DLD1 (cell line): ENCODE data around the gene SPTBN1.
"Not testable (repeated sequence)": the region's sequence is repeated elsewhere in the genome, so short reads cannot be mapped to it uniquely, and the experiment has no call there.

Experiments
- in situ Hi-C: cut with HindIII; loops from 2 replicates; pipeline ENCODE4 v1.10.0; 2017; ENCODE audit warnings: low sequenced_read_pairs

The SPTBN1 gene

GRCh38 chr2:54499661-54500060 is 43.5 kb downstream of the SPTBN1 start:
- in situ Hi-C loops: no loop called here

DNA sequence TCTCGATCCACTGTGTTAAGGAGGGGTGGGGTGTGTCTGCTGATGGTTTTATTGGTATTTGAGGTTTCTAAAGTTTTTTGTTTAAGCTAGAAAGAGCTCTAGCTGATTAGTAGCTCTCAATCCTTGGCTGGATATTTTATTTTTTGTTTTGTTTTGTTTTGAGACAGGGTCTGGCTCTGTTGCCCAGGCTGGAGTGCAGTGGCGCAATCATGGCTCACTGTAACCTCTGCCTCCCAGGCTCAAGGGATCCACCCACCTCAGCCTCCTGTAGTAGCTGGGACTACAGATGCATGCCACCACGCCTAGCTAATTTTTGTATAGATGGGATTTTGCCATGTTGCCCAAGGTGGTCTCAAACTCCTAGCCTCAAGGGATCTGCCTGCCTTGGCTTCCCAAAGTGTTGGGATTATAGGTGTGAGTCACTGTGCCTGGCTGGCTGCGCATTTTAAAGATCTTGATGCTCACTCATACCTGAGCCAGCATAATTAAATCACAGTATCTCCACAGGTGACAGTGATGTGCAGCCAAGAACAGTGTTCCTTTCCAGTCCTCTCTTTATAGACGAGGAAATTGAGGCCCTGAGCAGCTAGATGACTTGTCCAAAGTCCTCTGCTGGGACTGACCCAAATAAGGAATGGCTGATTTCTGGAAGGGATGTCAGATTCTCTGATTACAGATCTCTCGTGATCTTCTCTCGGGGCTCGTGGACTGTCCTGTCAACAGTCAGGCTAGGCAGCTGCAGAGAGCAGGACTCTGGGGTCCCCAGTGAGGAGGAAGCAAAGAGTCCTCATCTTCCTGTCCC is 44.5 kb downstream of the SPTBN1 start:
- in situ Hi-C loops: no loop called here

DNA sequence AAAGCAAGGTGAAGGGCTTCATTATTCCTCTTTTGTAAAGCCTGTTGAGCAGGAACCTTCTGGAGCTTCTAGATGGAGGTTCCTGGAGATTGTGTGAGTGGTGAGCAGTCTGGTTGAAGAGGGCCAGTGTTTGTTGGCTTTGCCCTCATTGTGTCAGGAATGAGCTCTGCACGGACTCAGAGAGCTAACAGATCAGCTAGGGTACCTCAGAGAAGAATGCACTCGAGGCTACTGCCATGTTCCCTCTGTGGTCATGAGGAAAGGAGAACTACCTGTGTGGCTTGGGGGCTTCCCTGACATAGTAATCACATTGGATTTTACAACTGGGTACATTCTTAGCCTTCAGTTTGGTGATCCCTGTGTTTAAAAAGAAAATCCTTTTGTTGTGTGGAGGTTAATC is 46.6 kb downstream of the SPTBN1 start:
- in situ Hi-C loops: no loop called here

DNA sequence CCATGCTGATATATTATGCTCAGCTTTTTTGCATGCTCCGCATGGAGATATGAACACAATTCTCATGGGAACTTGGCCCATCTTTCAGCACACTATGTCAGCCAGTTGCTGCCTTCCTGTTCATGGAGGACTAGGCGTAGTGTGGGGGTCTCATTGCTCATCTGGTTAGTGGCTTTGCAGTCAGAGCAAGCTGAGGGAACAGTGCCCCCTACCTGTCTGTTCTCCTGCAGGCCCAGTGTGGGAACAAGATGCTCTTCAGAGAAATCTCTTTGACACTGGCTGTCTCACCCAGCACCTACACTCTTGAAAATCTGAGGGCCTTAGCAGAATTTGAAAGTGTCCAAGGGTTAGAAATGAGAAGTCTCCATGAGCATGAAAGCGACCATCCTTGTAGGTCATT is 47.1 kb downstream of the SPTBN1 start:
- in situ Hi-C loops: no loop called here

DNA sequence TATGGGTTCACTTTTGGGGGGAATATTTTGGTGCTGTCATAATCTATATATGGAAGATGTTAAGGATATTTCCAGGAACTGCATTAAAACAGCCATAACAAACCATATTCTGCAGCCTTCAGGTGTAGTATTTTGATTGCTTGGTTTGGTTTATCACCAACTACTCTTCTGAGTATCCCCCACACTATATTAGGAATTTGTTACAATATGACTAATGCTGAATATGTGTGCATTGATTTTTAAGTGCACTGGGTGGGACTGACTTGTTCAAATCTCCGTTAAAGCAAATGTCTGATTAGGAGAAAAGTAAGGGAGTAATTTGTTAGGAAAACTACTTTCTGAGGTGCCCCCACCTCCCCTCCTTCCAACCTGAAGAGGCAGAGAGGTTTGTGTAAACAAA is 47.7 kb downstream of the SPTBN1 start:
- in situ Hi-C loops: no loop called here

DNA sequence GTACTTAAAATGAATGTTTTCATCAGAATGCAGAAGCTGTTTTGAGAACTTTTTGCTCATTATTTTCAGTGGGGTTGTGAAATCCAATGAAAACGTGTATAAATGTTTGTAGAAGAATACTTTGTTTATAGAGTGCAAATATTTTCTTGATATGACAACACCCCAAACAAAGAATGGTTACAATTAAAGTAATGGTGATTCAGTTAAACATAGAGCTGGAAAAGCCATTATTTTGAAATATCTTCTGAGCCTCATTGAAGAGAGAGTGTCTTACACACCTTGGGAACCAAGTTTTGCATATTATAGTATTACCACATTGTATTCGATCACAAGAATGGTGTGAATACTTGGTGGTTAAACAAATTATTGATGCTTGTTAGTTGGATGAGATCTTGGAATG is 48.7 kb downstream of the SPTBN1 start:
- in situ Hi-C loops: no loop called here

- in situ Hi-C loops: no loop called here
Measured at GRCh38 chr2:54508541-54508940, 52.4 kb downstream of the SPTBN1 start.

DNA sequence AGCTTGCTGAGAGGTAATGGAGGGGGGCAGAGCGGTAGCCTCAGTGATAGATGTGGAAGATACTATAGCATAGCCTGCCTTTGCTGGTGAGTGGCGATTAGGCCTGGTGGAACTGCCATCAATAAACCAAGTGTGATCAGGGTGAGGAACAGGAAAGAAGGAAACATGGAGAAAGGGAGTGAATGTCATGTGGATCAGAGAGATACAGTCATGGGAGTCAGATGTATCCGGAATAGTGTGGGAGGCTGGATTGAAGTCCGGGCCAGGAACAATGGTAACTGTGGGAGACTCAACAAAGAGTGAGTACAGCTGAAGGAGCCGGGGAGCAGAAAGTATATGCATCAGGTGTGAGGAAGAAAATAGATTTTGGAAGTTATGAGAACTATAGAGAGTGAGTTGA is 52.9 kb downstream of the SPTBN1 start:
- in situ Hi-C loops: not testable (repeated sequence)

GRCh38 chr2:54510916-54511315 is 54.8 kb downstream of the SPTBN1 start:
- in situ Hi-C loops: no loop called here

DNA sequence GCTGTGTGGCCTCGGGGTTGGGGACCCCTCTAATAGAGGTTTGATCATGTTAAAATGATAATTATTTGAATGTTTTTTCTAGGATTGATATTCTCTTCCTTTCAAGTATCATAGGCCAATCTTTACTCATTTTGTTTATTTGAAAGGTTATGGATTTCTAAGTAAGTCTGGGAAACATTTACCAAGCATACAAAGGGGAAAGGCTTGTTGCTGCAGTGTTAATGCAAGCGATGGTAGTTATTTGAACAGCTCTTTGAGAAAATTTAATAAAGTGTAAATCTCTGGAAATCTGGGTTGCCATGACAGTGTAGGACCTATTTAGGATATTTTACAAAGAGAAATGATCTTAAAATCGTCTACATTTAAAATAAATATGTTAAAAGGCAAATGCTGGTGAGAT is 56.1 kb downstream of the SPTBN1 start:
- in situ Hi-C loops: no loop called here

- in situ Hi-C loops: no loop called here
Measured at GRCh38 chr2:54512663-54513362, 56.7 kb downstream of the SPTBN1 start.

- in situ Hi-C loops: no loop called here
Measured at GRCh38 chr2:54513363-54513715, 57.2 kb downstream of the SPTBN1 start.

- in situ Hi-C loops: no loop called here
Measured at GRCh38 chr2:54514822-54515569, 58.9 kb downstream of the SPTBN1 start.

- in situ Hi-C loops: no loop called here
Measured at GRCh38 chr2:54516842-54517241, 60.7 kb downstream of the SPTBN1 start.

- in situ Hi-C loops: not testable (repeated sequence)
Measured at GRCh38 chr2:54518016-54518415, 61.9 kb downstream of the SPTBN1 start.

DNA sequence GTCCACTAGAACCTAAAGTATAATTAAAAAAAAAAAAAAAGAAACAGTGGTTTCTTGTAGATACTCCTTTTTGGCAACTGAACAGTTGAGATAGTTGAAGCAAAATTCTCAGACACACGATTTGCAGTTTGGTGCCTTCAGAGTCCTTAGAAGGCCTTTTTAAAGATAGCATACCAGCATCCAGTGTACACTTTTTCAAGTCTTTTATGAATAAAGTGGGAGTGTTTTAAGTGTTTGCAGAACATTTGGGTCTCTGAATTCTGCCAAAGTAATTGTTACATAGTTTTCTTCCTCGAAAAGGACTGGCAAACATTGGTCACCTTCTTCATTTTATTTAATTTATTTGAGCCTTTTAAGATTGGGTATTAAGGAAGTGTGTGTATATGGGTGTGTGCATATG is 62.3 kb downstream of the SPTBN1 start:
- in situ Hi-C loops: no loop called here

DNA sequence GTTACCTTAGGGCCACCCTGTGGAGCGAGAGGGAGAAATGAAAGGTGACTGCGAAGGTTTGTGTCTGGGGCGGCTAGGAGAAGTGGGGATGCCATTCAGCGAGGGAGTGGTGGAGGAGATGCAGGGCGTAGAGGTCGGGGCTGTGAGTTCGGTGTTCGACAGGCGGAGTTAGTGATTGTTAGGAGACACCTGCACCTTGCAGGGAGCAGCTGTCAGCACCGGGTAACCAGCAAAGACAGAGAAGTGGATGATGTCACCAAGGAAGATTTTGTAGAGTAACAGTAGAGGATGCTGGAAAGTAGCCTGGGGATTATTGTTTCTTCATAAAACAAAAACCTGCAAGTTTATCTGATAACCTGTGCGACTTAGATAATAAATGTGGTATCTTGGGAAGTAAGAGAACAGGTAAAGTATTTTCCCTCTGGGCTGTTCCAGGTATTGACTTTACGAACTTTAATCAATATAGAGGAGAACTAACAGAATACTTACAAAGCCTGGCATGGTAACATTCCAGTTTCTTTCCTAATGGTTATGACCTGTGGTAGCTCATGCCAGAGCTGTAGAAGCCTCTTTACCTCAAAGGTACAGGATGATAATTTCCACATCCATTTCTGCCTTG is 63.8 kb downstream of the SPTBN1 start:
- in situ Hi-C loops: no loop called here

- in situ Hi-C loops: no loop called here
Measured at GRCh38 chr2:54520687-54521086, 64.6 kb downstream of the SPTBN1 start.

DNA sequence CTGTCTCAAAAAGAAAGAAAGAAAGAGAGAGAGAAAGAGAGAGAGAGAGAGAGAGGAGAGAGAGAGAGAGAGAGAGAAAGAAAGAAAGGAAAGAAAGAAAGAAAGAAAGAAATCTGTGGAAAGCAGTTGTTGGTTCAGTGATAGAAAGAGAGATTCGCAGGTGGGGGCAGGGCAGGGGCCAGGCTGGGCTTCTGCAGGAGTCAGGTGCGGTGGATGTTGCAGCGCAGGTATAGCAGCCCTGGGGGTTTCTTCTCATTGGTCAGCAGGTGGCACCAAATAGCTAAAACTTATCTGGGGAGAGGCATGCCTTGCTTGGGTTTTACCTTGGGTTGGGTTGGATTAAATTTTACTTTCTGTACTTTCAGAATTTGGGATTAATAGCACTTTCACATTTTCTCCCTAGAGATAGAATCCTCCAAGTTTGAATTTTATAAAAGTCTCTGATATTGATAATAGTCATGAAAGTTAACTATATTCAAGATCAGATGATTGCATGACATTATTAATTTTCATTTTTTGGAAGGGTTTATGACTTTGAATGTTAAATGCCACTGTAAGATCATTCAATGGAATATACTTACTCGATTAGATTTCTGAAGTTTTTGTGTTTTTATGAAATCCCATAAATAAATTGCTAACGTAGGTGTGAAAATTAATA is 66.6 kb downstream of the SPTBN1 start:
- in situ Hi-C loops: no loop called here

GRCh38 chr2:54523324-54523959 is 67.3 kb downstream of the SPTBN1 start:
- in situ Hi-C loops: no loop called here
